Hepatocyte (in vitro differentiated cells): ENCODE measurements around the gene VCL. TPM values are rescaled to one million over a fixed set of nuclear protein-coding genes. Genes with fewer than 3 reads are reported as not detected.
"Not testable (repeated sequence)": the region's sequence is repeated elsewhere in the genome, so short reads cannot be mapped to it uniquely, and the experiment has no call there.

Source experiments
- DNase-seq: peaks from one replicate; pipeline ENCODE4 v3.0.0-alpha.2; 2016; ENCODE audit warnings: low spot score
- H2AFZ ChIP-seq: fragments of 200-600 bp; sonication (generic); 2 replicates; pipeline ENCODE4 v1.6.0; 2016; ENCODE audit warnings: antibody characterized with exemption, mild to moderate bottlenecking
- H3K27ac ChIP-seq: fragments of 200-600 bp; sonication (generic); 2 replicates; pipeline ENCODE4 v1.5.1; 2016; ENCODE audit warnings: mild to moderate bottlenecking
- H3K27me3 ChIP-seq: fragments of 200-600 bp; sonication (generic); 2 replicates; pipeline ENCODE4 v1.6.1; 2016
- H3K36me3 ChIP-seq: fragments of 200-600 bp; sonication (generic); replicated peaks from 2 replicates; pipeline ENCODE4 v1.5.1; 2016; ENCODE audit warnings: low read depth; ENCODE audit not compliant: insufficient read depth
- H3K4me1 ChIP-seq: fragments of 200-600 bp; sonication (generic); 2 replicates; pipeline ENCODE4 v1.5.1; 2016; ENCODE audit warnings: mild to moderate bottlenecking, moderate library complexity; ENCODE audit not compliant: insufficient read depth
- H3K4me2 ChIP-seq: fragments of 200-600 bp; sonication (generic); 2 replicates; pipeline ENCODE4 v1.6.0; 2016
- H3K4me3 ChIP-seq: fragments of 200-600 bp; sonication (generic); 2 replicates; pipeline ENCODE4 v1.5.1; 2016; ENCODE audit warnings: mild to moderate bottlenecking
- H3K79me2 ChIP-seq: fragments of 200-600 bp; sonication (generic); 2 replicates; pipeline ENCODE4 v1.6.0; 2017; ENCODE audit warnings: mild to moderate bottlenecking
- H3K9me2 ChIP-seq: fragments of 200-600 bp; sonication (generic); replicated peaks from 2 replicates; pipeline ENCODE4 v1.6.0; 2017; ENCODE audit warnings: mild to moderate bottlenecking; ENCODE audit not compliant: insufficient read depth
- H3K9me3 ChIP-seq: fragments of 200-600 bp; sonication (generic); 2 replicates; pipeline ENCODE4 v1.5.1; 2016; ENCODE audit warnings: low read depth, mild to moderate bottlenecking
- H4K20me1 ChIP-seq: fragments of 200-600 bp; sonication (generic); 2 replicates; pipeline ENCODE4 v1.6.0; 2016; ENCODE audit warnings: mild to moderate bottlenecking; ENCODE audit not compliant: insufficient read depth, poor library complexity, severe bottlenecking
- EZH2 ChIP-seq: fragments of 200-600 bp; sonication (generic); IDR thresholded peaks from 2 replicates; pipeline ENCODE4 v1.6.1; 2016; ENCODE audit warnings: antibody characterized with exemption, mild to moderate bottlenecking, borderline replicate concordance
- EZH2phosphoT487 ChIP-seq: fragments of 200-600 bp; sonication (generic); IDR thresholded peaks from one replicate; pipeline ENCODE4 v1.6.1; 2018; ENCODE audit warnings: antibody characterized with exemption, mild to moderate bottlenecking, low read depth, moderate library complexity; ENCODE audit not compliant: unreplicated experiment, severe bottlenecking
- WGBS: methylation state at CpG from one replicate; pipeline ENCODE4 v1.1.6; 2016; ENCODE audit warnings: low lambda C conversion rate; ENCODE audit errors: missing lambda C conversion rate; 5-methylcytosine and 5-hydroxymethylcytosine counted together
- polyA plus RNA-seq: library from polyadenylated mRNA; unstranded; fragments of >200 nt; fragmentation: Nextera tagmentation; extraction: Ambion mirVana; gene quantifications from 2 replicates; pipeline ENCODE4 v1.2.1, GENCODE V29; 2016
- total RNA-seq: library from RNA; depleted of rRNA; stranded (reverse); fragments of >200 nt; gene quantifications from 2 replicates; pipeline ENCODE4 v1.2.3, GENCODE V29; 2014
- TF ChIP-seq, protein P1 (sequence below): fragments of 200-600 bp; sonication (generic); IDR thresholded peaks from 2 replicates; pipeline ENCODE4 v1.5.1; 2016; ENCODE audit warnings: antibody characterized with exemption, mild to moderate bottlenecking; ENCODE audit not compliant: poor library complexity

Gene VCL
- total and polyA plus RNA-seq, 2 experiments from 2014 or later, result 60.8 to 93.4 TPM

DNA sequence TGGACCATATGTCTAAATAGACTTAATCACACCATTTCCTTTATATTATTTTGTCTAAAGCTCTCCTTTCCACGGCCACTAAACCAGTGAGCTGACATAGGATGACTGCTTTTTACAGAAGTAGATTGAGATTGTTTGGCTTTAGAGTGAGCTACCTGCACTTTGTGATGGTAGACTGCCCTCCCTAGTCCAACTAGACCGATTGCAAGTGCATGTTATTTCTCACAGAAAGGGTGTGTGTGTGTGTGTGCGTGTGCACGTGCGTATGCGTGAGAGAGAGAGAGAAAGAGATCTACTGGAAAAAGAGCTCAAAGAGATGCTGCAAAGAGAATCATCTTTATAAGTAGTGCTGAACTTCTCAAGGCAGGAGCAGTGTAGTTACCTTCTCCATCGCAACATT is 60.7 kb downstream of the VCL start:
- Histone ChIP-seq H3K4me2 (peak overlapping the region; percentile 43), H3K9me3 (peaks cover 4% of the 10 kb centered on the region), H3K4me3 (no peak overlapping the region), H3K27me3 (no peaks in the 10 kb centered on the region), H3K79me2 (peaks cover 82% of the 10 kb centered on the region), H2AFZ (no peak overlapping the region), H3K4me1 (peaks cover 17% of the 10 kb centered on the region), H4K20me1 (no peaks in the 10 kb centered on the region), H3K27ac (peak overlapping the region; percentile 35), H3K36me3 (no peaks in the 10 kb centered on the region), H3K9me2 (no peaks in the 10 kb centered on the region)
- TF ChIP-seq EZH2phosphoT487, result no peak
- TF ChIP-seq, protein P1, sequence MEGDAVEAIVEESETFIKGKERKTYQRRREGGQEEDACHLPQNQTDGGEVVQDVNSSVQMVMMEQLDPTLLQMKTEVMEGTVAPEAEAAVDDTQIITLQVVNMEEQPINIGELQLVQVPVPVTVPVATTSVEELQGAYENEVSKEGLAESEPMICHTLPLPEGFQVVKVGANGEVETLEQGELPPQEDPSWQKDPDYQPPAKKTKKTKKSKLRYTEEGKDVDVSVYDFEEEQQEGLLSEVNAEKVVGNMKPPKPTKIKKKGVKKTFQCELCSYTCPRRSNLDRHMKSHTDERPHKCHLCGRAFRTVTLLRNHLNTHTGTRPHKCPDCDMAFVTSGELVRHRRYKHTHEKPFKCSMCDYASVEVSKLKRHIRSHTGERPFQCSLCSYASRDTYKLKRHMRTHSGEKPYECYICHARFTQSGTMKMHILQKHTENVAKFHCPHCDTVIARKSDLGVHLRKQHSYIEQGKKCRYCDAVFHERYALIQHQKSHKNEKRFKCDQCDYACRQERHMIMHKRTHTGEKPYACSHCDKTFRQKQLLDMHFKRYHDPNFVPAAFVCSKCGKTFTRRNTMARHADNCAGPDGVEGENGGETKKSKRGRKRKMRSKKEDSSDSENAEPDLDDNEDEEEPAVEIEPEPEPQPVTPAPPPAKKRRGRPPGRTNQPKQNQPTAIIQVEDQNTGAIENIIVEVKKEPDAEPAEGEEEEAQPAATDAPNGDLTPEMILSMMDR, result peak; percentile 48
- DNase-seq, result peak; percentile 59
- 67% methylated on average over 7 of the region's 7 CpGs for WGBS

DNA sequence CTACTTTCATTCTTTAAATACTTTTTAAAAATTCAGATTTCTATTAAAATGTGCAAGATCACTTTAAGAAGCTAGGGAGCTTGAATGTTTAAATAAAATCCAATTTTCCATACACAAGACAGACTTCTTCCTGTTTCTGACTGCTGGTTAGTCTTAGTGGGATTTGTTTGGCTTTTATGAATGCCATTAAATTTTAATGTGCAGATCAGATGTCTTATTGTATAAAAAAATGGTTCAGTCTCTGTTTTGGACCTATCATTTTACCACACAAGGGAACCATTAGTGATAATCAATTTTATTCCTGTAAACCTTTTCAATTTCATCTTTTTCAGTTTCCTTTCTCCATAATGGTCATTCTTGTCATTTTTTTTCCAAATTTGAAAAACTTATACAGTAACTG is 63.2 kb downstream of the VCL start:
- Histone ChIP-seq H3K27ac (peak overlapping the region; percentile 1), H4K20me1 (no peaks in the 10 kb centered on the region), H3K79me2 (peaks cover 75% of the 10 kb centered on the region), H3K9me2 (no peaks in the 10 kb centered on the region), H3K4me1 (peaks cover 9% of the 10 kb centered on the region), H3K36me3 (no peaks in the 10 kb centered on the region), H3K27me3 (no peaks in the 10 kb centered on the region), H3K4me3 (no peak overlapping the region), H3K9me3 (peaks cover 4% of the 10 kb centered on the region), H2AFZ (no peak overlapping the region), H3K4me2 (no peak overlapping the region)
- TF ChIP-seq EZH2 (no peak), EZH2phosphoT487 (no peak)
- TF ChIP-seq, protein P1, result no peak
- DNase-seq, result no peak

DNA sequence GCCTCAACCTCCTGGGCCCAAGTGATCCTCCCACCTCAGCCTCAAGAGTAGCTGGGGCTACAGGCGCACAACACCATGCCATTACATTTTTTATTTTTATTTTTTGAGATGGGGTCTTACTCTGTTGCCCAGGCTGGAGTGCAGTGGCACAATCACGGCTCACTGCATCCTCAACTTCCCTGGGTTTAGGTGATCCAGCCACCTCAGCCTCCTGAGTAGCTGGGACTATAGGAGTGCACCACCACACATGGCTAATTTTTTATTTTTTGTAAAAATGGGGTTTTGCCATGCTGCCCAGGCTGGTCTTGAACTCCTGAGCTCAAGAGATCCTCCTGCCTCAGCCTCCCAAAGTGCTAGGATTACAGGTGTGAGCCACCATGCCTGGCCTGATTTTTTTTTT is 64.1 kb downstream of the VCL start:
- H3K4me3 ChIP-seq, H3K27me3 ChIP-seq, H3K4me1 ChIP-seq, H2AFZ ChIP-seq, H4K20me1 ChIP-seq, H3K36me3 ChIP-seq, H3K4me2 ChIP-seq, H3K9me2 ChIP-seq, H3K9me3 ChIP-seq, DNase-seq: not testable (repeated sequence)
- 100% methylated on average over 2 of the region's 2 CpGs for WGBS
- peaks cover 76% of the 10 kb centered on the region for H3K79me2 ChIP-seq
- H3K27ac ChIP-seq, result peak overlapping the region; percentile 1

DNA sequence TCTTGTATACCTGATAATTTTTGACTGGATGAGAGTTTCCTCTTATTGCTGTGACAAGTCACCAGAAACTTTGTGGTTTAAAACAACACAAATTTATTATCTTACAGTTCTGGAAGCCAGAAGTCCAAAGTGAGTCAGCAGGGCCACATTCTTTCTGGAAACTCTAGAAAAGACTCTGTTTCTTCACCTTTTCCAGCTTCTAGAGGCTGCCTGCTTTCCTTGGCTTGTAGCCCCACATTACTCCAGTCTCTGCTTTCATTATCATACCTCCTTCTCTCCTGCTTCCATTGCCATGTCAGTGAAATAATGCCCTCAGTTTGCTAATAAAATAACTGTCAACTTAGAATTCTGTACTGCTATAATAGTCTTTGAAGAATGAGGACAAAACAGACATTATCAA is 65.3 kb downstream of the VCL start:
- H3K9me2 ChIP-seq, result no peaks in the 10 kb centered on the region
- peaks cover 66% of the 10 kb centered on the region for H3K79me2 ChIP-seq
- H4K20me1 ChIP-seq, result no peaks in the 10 kb centered on the region
- no peaks in the 10 kb centered on the region for H3K27me3 ChIP-seq
- H3K4me3 ChIP-seq, result no peak overlapping the region
- no peak overlapping the region for H2AFZ ChIP-seq
- TF ChIP-seq, protein P1, result no peak
- no peak for TF ChIP-seq EZH2phosphoT487
- TF ChIP-seq EZH2, result no peak
- H3K27ac ChIP-seq, result no peak overlapping the region
- H3K4me1 ChIP-seq, result no peaks in the 10 kb centered on the region
- no peaks in the 10 kb centered on the region for H3K36me3 ChIP-seq
- no peak for DNase-seq
- H3K4me2 ChIP-seq, result no peak overlapping the region
- peaks cover 4% of the 10 kb centered on the region for H3K9me3 ChIP-seq
